HUES64 (cell line): ENCODE measurements around the gene GARIN5A.

Experiments
- H3K27ac ChIP-seq: 2 replicates; pipeline ENCODE4 v1.7.0; 2013; ENCODE audit warnings: low read depth, low read length, inconsistent platforms
- H3K27me3 ChIP-seq: 2 replicates; pipeline ENCODE4 v1.6.1; 2013; ENCODE audit warnings: mild to moderate bottlenecking, low read length; ENCODE audit not compliant: insufficient read depth
- H3K36me3 ChIP-seq: 2 replicates; pipeline ENCODE4 v1.6.1; 2013; ENCODE audit warnings: mild to moderate bottlenecking, low read length; ENCODE audit not compliant: insufficient read depth
- H3K4me1 ChIP-seq: 2 replicates; pipeline ENCODE4 v1.6.1; 2013; ENCODE audit warnings: mild to moderate bottlenecking, low read length, moderate library complexity; ENCODE audit not compliant: insufficient read depth
- H3K4me3 ChIP-seq: 2 replicates; pipeline ENCODE4 v1.5.1; 2013; ENCODE audit warnings: mild to moderate bottlenecking, low read length, moderate library complexity
- H3K9ac ChIP-seq: 2 replicates; pipeline ENCODE4 v1.6.1; 2013; ENCODE audit warnings: mild to moderate bottlenecking, low read depth, low read length
- H3K9me3 ChIP-seq: 2 replicates; pipeline ENCODE4 v1.6.1; 2013; ENCODE audit warnings: low read depth, low read length; ENCODE audit not compliant: insufficient read depth
- WGBS: fragments of 150-250, 120-280 bp; methylation state at CpG from one replicate; pipeline ENCODE4 v1.1.7; 2013; ENCODE audit warnings: missing lambda C conversion rate; 5-methylcytosine and 5-hydroxymethylcytosine counted together

The GARIN5A gene

GRCh38 chr19:50419022-50419579, 57.5 kb downstream of the GARIN5A start:
- no peaks in the 10 kb centered on the region for H3K36me3 ChIP-seq
- H3K27ac ChIP-seq = no peak overlapping the region
- H3K9ac ChIP-seq = no peak overlapping the region; the same call in 1 of the 2 replicates
- peaks cover 3% of the 10 kb centered on the region; the same call in 1 of the 2 replicates for H3K9me3 ChIP-seq
- peak overlapping the region; percentile 57 for H3K4me3 ChIP-seq
- peaks cover 6% of the 10 kb centered on the region for H3K4me1 ChIP-seq
- peaks cover 24% of the 10 kb centered on the region for H3K27me3 ChIP-seq
- WGBS = 3% methylated on average over 13 of the region's 14 CpGs

GRCh38 chr19:50418176-50419021, 58.2 kb downstream of the GARIN5A start, which contains the start of gene SPIB:
Gene SPIB, plus strand, starts transcription at chr19:50418938. Its CDS starts 25 bp downstream, at chr19:50418963.
- H3K27me3 ChIP-seq = peaks cover 24% of the 10 kb centered on the region
- 0 out of 2 replicates have a peak, but pooled peaks cover 4% of the 10 kb centered on the region for H3K36me3 ChIP-seq
- H3K9me3 ChIP-seq = peaks cover 3% of the 10 kb centered on the region; the same call in 1 of the 2 replicates
- H3K4me1 ChIP-seq = peaks cover 6% of the 10 kb centered on the region
- WGBS = 14% methylated on average over 33 of the region's 34 CpGs
- H3K4me3 ChIP-seq = peak within 1 kb of the TSS; percentile 57
- H3K27ac ChIP-seq = no peak within 1 kb of the TSS
- H3K9ac ChIP-seq = no peak within 1 kb of the TSS; the same call in 1 of the 2 replicates

- Histone ChIP-seq H3K27ac (no peak overlapping the region), H3K4me1 (peaks cover 6% of the 10 kb centered on the region), H3K9me3 (peaks cover 3% of the 10 kb centered on the region; the same call in 1 of the 2 replicates), H3K9ac (no peak overlapping the region), H3K27me3 (peaks cover 24% of the 10 kb centered on the region), H3K4me3 (no peak overlapping the region), H3K36me3 (peaks cover 14% of the 10 kb centered on the region; the same call in 1 of the 2 replicates)
- 76% methylated on average over 35 of the region's 42 CpGs for WGBS
Observed at GRCh38 chr19:50417111-50418081, 59.3 kb downstream of the GARIN5A start.
